ENCODE results near the gene FERMT1.

DNA sequence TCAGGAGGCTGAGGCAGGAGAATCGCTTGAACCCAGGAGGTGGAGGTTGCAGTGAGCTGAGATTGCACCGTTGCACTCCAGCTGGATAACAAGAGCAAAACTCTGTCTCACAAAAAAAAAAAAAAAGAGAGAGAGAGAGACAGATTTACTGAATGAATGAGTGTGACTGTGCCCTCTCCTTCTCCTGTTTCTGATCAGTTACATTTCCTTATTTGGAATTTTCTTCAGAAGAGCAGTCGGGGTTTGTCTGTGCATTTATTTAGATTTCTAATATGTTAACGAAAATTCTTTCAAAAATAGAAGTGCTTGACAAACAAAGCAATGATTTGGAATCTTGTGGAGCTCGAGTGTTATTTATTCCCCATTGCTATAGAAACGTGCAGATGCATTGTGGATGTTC is 62.6 kb downstream of the FERMT1 start:
- TF ChIP-seq, protein P1, sequence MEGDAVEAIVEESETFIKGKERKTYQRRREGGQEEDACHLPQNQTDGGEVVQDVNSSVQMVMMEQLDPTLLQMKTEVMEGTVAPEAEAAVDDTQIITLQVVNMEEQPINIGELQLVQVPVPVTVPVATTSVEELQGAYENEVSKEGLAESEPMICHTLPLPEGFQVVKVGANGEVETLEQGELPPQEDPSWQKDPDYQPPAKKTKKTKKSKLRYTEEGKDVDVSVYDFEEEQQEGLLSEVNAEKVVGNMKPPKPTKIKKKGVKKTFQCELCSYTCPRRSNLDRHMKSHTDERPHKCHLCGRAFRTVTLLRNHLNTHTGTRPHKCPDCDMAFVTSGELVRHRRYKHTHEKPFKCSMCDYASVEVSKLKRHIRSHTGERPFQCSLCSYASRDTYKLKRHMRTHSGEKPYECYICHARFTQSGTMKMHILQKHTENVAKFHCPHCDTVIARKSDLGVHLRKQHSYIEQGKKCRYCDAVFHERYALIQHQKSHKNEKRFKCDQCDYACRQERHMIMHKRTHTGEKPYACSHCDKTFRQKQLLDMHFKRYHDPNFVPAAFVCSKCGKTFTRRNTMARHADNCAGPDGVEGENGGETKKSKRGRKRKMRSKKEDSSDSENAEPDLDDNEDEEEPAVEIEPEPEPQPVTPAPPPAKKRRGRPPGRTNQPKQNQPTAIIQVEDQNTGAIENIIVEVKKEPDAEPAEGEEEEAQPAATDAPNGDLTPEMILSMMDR (IDR thresholded peaks at IDR 0.05): no peak
- no peak for TF ChIP-seq POLR2A (IDR thresholded peaks at IDR 0.05)
